Choroid plexus epithelial cell (primary cell): Measurements from ENCODE around the gene CD28.
"Not testable (repeated sequence)": the region's sequence is repeated elsewhere in the genome, so short reads cannot be mapped to it uniquely, and the experiment has no call there.

ENCODE experiments used
- DNase-seq: peaks from one replicate; pipeline ENCODE4 v3.0.0-alpha.2; 2010; ENCODE audit warnings: low read depth
- H3K4me3 ChIP-seq: 2 replicates; pipeline ENCODE4 v1.5.1; 2011; ENCODE audit warnings: low read depth, mild to moderate bottlenecking, control low read depth, low read length, moderate library complexity
- TF ChIP-seq, protein P1 (sequence below): conservative IDR thresholded peaks from 2 replicates; pipeline ENCODE4 v1.5.1; 2011; ENCODE audit warnings: low read depth, mild to moderate bottlenecking, control low read depth, inconsistent platforms, low read length, moderate library complexity

Gene CD28

DNA sequence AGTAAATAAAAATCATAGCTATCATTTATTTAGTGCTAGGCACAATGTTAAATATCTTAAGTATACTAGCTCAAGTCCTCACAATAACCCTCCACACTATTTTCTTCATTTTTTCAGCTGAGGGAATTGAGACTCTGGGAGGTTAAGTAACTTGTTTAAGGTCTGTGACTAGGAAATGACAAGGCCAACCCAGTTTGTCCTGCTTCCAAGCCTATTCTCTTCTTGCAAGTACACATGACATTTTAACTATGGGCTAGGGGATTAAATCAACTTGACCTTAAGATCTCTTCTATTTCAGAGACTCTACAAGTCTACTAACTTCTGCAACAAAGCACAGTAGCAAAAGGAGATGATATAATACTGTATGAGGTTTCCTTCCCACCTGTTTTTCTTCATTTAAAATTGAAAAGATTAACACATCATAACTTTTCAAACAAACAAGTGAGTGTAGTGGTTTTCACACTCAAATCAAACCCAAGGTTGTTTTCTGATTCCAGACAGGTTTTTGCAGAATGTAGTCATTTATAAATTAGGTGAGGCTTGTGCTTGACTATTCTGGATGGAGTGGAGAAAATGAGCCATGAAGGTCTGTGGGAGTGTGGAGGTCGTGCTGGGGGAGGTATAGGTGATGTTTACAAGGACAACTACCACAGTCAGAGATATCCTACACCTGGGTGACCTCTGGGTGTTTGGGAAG, 57.0 kb downstream of the CD28 start:
- DNase-seq: no peak
- TF ChIP-seq, protein P1, sequence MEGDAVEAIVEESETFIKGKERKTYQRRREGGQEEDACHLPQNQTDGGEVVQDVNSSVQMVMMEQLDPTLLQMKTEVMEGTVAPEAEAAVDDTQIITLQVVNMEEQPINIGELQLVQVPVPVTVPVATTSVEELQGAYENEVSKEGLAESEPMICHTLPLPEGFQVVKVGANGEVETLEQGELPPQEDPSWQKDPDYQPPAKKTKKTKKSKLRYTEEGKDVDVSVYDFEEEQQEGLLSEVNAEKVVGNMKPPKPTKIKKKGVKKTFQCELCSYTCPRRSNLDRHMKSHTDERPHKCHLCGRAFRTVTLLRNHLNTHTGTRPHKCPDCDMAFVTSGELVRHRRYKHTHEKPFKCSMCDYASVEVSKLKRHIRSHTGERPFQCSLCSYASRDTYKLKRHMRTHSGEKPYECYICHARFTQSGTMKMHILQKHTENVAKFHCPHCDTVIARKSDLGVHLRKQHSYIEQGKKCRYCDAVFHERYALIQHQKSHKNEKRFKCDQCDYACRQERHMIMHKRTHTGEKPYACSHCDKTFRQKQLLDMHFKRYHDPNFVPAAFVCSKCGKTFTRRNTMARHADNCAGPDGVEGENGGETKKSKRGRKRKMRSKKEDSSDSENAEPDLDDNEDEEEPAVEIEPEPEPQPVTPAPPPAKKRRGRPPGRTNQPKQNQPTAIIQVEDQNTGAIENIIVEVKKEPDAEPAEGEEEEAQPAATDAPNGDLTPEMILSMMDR: no peak
- H3K4me3 ChIP-seq: no peak overlapping the region

DNA sequence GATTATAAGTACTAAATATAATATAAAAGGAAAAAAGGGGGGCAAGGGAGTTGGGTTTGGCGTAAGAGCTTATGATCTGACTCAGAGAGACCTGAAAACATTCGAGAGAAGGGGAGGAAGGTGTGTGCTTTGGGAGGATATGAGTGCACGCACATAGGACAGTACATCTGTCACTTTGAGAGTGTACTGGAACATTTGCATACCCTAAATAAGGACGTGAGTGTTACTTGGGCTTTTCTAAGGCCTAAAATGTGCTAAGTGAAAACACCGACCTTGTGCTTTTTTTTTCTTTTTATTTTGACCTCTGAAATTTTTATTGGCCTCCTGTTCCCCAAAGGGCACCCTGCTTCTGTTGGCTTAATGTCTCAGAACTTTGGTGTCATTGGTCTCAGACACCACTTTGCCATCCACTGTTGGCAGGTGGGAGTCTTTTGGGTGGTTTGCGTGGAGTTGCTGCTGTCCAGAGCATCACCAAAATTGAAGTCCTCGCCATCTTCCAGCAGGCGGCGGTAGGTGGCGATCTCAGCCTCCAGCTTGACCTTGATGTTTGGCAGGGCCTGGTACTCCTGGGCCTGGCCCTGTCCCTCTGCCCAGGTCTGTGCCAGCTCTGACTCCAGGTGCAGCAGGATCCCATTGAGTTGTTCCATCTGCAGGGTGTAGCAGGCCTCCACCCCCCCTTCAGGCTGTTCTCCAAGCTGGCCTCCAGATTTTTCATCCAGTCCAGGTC, 57.7 kb downstream of the CD28 start:
- no peak for DNase-seq
- TF ChIP-seq, protein P1: no peak

DNA sequence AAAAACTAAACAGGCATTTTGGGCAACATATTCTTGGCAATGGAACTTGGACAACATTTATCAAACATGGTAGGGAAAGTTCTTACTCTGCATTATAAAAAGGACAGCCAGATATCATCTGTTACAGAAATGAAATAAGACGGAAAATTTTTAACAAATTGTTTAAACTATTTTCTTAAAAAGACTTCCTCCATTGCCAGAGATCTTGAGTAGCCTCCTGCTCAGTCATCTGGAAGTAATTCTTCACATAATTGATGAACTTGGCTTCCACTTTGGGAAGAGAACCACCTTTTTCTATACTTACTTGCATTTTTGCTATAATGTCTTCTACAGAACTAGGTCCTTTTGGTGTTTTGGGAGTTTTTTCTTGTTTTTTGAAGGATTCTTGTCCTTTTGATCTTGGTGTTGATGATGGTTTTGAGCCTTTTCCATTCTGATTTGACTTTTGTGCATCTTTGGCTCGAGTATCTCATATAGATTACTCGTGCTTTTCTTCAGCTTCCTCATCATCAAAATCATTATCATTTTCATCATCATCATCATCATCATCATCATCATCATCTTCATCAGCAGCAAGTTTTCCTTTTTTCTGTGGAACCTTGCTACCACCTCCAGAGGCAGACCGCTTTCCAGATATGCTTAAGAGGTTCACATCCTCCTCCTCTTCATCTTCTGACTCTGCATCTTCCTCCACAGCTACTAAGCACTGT, 66.2 kb downstream of the CD28 start:
- no peak overlapping the region for H3K4me3 ChIP-seq
- TF ChIP-seq, protein P1: no peak
- DNase-seq: no peak

More for the DNA sequence above, 57.7 kb downstream of the CD28 start:
- H3K4me3 ChIP-seq: no peak overlapping the region

DNA sequence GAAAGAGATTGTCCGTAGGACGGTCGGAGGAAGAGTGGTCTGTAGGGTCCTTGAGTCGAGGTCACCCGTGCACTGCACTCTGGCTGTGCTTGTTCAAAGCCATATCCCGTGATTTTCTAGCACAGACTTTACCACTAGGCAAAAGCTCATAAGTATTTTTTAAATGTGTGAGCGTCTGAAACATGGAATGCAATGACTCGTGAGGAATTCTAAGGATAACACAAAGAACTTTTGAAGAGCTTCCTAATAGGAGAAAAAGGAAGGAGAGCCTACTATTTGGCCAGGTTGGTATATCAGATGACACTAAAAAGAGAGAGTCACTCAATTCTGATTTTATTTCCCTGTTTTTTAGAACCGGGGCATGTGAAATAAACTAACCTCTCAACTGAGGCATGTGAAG, 68.3 kb downstream of the CD28 start:
- no peak for DNase-seq
- TF ChIP-seq, protein P1: no peak
- H3K4me3 ChIP-seq: no peak overlapping the region

DNA sequence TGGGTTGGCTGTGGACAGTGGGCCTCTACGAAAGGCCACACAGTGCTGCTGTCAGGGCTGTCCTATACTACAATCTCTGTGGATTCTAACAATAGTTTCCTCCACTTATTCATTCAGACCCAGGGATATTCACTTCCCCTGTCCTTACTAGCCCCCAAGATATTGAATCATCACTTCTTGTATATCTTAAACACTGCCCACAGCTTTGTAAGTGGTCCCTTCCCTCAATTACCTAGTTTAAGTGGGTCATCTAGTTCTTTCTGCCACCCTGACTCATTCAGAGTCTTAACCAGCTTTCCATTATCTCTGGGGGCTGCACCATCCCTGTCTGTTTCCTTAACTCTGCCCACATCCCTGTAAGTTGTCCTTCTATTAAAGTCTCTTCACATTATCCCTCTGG, 69.2 kb downstream of the CD28 start:
- no peak overlapping the region for H3K4me3 ChIP-seq
- DNase-seq: no peak
- TF ChIP-seq, protein P1: no peak

DNA sequence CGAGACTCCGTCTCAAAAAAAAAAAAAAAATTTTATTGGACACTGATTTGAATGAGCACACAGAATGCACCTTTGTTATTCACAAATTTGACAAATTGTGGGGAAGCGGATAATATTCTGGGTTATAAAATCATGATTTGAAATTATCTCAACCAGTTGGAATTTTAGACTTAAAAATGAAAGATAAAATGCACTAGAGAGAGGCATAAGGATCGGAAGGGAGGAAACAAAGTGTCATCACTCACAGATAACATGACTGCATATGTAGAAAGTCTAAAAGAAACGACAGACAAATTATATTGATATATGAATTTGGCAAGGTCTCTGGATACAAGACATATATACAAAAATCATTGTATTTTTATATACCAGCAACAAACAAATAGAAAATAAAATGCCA, 70.6 kb downstream of the CD28 start:
- TF ChIP-seq, protein P1: no peak
- peak; percentile 39 for DNase-seq
- H3K4me3 ChIP-seq: no peak overlapping the region

DNA sequence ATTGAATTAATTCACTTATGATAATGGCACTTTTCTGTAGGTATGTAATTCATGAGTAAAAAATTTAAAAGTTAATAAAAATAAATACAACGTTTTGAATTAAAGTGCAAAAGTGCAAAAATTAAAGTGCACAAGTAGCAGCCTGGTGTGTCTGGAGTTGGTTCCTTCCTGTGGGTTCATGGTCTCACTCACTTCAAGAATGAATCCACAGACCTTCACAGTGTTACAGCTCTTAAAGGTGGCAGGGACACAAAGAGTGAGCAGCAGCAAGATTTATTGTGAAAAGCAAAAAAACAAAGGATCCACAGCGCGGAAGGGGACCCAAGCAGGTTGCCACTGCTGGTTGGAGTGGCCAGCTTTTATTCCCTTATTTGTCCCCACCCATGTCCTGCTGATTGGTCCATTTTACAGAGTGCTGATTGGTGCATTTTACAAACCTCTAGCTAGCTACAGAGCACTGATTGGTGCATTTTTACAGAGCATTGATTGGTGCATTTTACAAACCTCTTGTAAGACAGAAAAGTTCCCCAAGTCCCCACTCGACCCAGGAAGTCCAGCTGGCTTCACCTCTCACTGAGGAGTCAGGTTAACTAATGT, 73.1 kb downstream of the CD28 start:
- not testable (repeated sequence) for H3K4me3 ChIP-seq, DNase-seq
